Ecto neural progenitor cell (in vitro differentiated cells): ENCODE measurements around the gene GOLGA8S.
"Not testable (repeated sequence)": the region's sequence is repeated elsewhere in the genome, so short reads cannot be mapped to it uniquely, and the experiment has no call there.

ENCODE experiments used
- DNase-seq: peaks from one replicate; pipeline ENCODE4 v3.0.0-alpha.2; 2018; ENCODE audit warnings: low spot score

Gene GOLGA8S

DNA sequence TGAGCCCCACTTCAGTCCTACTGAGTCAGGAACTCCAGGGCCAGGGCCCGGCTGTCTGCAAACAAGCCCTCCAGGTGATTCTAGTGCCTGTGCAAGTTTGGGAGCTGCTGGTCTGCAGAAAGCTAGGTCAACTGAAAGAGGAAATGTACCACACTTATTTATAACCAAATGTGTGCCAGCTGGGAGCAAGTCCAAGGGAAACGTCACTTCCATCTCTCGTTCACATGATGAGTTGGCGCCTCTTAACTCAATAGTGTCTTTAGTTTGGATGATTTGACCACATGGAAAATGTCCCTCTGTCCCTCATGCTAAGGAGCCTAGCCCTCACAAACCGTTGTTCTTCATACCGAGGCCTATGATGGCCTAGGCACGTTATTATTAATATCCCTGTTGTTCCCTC, 43.2 kb downstream of the GOLGA8S start:
- DNase-seq = no peak

DNA sequence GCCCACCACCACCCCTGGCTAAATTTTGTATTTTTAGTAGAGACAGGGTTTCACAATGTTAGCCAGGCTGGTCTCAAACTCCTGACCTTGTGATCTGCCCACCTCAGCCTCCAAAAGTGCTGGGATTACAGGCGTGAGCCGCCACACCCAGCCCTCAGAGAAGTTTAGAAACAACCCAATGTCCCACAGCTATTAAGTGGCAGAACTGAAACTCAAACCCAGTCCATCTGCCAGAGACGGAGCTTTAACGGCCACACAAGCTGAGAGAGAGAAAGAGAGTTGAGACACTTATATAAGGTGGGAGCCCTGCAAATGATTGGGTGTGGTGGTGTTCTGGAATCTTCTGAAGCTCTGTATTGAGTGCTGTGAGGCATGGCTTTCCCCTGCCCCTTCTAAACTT, 43.8 kb downstream of the GOLGA8S start:
- DNase-seq = not testable (repeated sequence)

DNA sequence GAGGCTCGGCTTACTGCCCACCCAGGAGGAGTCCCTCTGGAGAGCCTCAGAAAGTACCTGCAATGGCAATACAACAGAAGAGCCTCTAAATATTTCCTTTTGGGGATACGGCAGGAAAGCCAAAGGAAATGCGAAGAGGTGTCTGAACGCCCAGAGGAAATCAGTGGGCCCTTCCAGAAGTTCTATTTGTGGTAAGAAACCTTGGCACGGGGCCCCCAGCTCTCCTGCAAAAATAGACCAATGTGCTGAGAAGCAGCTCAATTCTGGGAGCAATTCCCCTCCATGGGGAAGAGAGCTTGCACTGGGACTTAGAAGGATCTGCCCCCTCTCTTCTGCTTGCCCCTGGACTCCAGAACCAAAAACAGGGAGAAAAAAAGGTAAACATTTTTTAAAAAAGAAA, 44.7 kb downstream of the GOLGA8S start:
- DNase-seq = not testable (repeated sequence)

DNA sequence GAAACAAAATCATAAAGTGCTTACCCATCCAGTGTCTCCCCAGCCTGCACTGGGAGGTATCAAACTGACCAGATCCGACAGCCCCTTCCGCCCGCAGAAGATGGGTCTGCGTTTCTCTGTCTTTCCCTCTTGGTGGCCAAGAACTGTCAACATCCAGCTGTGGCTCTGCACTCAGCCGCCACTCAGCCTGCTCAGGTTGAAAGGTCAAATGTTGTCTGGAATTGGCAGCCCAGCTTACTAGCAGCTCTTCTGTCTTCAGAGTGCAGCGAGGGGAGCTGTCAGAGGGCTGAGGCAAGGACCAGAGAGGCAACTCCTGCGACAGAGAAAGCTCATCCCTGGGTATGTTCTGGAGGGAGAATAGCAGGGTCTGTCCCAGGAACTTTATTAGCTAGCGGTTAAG, 47.1 kb downstream of the GOLGA8S start:
- no peak for DNase-seq

DNA sequence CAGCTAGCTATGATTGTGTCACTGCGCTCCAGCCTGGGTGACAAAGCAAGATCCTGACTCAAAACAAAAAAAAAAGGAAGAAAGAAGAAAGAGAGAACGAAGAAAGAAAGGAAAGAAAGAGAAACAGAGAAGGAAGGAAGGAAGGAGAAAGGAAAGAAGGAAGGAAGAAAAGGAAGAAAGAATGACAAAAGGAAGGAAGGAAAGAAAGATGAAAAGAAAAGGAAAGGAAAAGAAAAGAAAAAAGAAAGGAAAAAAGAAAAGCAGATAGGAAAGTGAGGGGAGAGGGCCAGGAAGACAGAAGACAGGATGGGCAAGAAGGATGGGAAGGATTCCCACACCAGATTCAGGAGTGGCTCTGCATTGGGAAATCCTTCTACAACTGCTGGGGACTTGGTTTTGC, 47.6 kb downstream of the GOLGA8S start:
- no peak for DNase-seq

DNA sequence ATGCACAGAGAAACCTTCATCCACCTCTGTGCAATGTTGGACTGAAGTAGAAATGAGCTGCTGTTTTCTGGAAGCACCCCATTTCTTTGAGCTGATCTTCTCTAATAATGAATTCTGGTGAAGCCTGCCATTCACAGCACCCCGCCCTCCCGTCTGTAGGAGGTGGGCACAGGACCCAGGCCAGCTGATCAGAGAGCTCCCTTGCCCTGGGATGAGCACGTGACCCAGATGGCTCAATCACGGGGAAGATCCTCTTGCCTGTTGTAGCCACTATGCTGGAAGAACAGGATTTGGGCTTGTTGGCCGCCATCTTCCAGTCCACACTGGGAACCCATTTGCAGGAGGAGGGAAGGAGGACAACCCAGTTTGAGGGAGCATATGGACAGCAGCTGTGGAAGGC, 48.0 kb downstream of the GOLGA8S start:
- no peak for DNase-seq

DNA sequence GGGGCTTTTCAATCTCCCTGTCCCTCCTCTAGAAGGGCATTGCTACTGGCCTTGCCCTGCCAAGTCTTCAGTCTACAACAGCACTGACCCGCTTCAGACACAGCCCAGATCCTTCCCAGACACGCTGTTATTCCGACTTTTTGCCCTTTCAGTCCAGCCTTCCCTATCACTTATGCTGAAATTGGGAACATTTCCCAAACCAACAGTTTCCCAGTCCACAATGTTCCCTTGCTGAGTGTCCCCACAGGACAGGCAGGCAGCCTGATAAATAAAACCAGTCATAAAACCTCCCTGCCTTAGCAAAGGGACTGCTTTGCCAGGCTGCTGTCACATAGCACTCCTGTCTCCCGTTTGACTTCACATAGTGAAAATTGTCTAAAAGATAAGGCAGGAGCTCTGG, 49.0 kb downstream of the GOLGA8S start:
- no peak for DNase-seq

DNA sequence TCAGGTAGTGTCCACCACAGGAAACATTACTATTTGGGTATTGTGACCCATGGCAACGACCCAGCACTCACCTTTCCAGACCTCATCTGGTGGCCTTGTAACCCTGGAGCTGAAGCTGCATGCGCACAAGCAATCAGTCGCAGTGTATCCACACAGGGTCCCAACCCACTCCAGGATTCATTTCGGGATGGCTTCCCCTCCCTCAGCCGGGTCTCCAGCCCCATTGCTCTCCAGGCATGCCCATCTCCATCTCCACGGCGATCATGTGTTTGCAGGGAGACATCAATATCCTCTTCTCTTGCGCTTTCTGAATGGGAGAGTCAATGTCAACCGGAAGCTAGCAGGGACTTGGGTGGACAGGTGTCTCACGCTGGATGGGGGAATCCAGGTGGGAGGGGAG, 57.3 kb downstream of the GOLGA8S start:
- no peak for DNase-seq

DNA sequence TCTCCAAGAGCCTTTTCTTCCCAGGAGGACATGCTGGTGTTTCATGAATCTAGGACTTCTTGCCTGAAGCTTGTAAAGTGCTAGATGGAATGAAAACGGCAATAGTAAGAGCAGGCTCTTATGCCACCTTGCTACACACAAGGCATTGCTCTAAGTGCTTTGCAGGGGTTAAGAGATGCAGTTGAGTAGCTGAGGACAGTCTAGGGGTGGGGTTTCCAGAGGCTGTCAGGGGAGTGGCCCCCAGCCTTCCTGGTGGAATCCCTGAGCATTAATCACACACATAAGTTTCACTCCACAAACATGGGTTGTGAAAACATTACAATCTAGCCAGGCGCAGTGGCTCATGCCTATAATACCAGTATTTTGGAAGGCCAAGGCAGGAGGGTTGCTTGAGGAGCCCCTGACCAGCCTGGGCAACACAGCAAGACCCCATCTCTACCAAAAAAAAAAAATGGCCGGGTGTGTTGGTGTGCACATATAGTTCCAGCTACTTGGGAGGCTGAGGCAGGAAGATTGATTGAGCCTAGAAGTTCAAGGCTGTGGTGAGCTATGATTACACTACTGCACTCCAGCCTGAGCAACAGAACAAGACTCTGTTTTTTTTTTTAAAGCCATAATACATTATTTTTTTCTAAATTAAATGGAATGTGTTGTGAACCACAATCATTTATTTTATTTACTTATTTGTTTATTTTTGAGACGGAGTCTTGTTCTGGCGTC, 58.5 kb downstream of the GOLGA8S start:
- DNase-seq = not testable (repeated sequence)
